T47D (cell line): ENCODE data around the gene SMCHD1.
"Not testable (repeated sequence)": the region's sequence is repeated elsewhere in the genome, so short reads cannot be mapped to it uniquely, and the experiment has no call there.

Experiments
- DNase-seq, 2 experiments: peaks; one replicate each; pipeline versions ENCODE4 v3.0.0 to v3.0.0-alpha.2; 2011 to 2012; ENCODE audit warnings: low read depth in 1 of 2, low spot score in 1 of 2
- JUND ChIP-seq: IDR thresholded peaks from 2 replicates; pipeline ENCODE4 v1.6.1; 2012; ENCODE audit warnings: low read depth
- in situ Hi-C: cut with HindIII; loops from 2 replicates; pipeline ENCODE4 v1.10.0; 2016; ENCODE audit warnings: low sequenced_read_pairs, low pct_unique_long_range_greater_than_20kb

SMCHD1 gene

GRCh38 chr18:2709316-2709715 is 53.8 kb downstream of the SMCHD1 start:
- TF ChIP-seq JUND: no peak
- in situ Hi-C loops: no loop called here
- DNase-seq: no peak

DNA sequence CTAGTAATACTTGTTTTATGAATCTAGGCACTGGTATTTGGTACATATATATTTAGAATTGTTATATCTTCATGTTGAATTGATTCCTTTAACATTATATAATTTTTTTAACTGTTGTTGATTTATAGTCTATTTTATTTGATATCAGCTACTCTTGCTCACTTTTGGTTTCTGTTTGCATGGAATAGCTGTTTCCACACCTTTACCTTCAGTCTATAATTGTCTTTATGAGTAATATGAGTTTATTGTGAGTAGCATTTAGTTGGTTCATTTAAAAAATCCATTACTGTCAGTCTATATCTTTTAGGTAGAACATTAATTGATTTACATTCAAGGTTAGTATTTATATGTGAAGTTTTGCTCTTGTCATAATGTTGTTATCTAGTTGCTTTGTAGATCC is 58.6 kb downstream of the SMCHD1 start:
- in situ Hi-C loops: no loop called here
- no peak for TF ChIP-seq JUND
- DNase-seq: no peak

DNA sequence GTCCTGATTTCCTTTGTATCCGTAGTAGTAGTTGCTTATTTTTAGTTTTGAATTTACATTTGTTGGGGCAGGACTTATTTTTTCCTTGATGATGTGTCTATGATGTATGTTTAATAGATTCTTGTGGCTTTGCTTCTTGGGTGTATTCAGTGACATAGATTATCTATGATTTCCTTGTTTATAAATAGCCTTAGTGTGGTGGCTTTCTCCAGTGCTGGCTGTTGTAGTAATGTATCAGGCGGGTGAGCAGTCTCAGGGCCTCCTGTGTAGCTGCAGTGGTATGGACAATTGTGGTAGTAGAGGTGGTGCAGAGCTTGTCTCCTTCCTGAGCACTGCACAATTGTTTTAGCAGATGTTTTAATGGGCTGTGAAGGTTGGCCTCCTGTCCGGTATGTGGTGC is 60.5 kb downstream of the SMCHD1 start:
- in situ Hi-C loops: no loop called here
- no peak for TF ChIP-seq JUND

DNA sequence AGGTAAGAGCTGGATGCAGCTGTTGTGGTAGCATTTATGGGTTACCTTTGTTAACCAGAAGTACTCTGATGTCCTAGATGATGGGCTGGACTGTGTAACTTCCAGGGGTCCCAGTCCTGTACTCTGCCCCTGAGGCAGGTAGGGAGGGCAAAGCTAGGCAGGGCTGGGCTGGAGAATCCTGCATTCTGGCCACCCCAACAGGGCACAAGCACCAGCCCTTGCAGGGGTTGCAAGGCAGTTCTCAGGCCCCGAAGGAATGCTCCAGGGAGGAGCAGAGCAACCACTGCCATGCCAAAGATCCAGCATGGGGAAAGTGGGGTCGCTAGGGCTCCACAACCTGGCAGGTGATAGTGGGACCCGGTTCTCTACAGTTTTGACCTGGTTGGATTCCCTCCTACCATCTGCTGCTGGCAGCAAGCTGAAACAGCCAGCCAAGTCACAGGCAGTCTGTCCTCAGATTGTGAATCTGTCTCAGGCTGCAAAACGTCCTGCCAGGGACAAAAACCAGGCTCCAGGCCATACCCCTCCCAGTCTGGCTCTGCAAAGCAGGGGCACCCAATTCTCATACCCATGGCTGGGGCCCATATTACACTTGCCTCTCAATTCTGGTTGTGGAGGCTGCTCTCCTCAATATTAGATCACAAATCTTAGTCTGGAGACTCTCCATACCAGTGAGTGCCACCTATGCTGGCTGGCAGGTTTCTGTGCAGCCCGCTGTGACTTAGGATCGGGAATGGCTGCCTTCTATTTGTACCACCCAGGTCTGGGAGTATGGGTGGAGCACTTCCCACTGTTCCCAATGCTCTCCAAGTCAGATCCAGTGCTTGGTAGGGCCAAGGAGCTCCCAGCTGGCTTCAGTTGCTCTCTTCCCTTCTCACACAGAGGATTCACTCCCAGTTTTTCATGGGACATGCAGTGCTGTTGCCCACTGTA is 61.1 kb downstream of the SMCHD1 start:
- no peak for DNase-seq
- in situ Hi-C loops: no loop called here
- TF ChIP-seq JUND: no peak

More for the DNA sequence above, 60.5 kb downstream of the SMCHD1 start:
- DNase-seq: no peak

DNA sequence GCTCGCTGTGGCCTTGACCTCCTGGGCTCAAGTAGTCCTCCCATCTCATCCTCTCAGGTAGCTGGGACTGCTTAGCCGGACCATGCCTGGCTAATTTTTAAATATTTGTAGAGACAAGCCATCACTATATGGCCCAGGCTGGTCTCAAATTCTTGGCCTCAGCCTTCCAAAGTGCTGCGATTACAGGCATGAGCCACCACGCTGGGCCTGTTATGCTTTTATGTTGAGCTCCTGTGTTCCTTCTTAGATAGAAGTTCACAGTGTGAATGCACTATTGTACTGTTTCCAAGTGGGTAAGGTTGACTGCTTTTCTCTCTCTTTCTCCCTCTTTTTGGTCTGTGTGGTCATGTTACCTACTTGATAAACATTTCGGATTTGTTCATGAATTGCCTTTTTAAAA is 61.9 kb downstream of the SMCHD1 start:
- TF ChIP-seq JUND: no peak
- in situ Hi-C loops: no loop called here
- DNase-seq: no peak

DNA sequence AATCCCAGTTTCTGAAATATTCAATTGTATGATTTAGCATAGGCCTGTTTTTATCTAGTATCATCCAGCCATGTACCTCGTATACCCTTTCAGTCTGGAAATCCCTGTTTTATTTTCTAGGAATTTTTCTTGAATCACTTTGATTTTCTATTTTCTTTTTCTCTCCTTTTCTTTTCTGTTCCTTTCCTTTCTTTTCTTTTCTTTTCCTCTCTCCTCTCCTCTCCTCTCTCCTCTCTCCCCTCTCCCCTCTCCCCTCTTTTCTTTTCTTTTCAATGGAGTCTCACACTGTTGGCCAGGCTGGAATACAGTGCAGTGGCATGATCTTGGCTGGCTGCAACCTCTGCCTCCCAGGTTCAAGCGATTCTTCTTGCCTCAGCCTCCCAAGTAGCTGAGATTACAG is 63.5 kb downstream of the SMCHD1 start:
- no peak for TF ChIP-seq JUND
- in situ Hi-C loops: no loop called here
- no peak for DNase-seq

GRCh38 chr18:2723207-2723606 is 67.7 kb downstream of the SMCHD1 start:
- in situ Hi-C loops: no loop called here
- DNase-seq: no peak

GRCh38 chr18:2729757-2730156 is 74.2 kb downstream of the SMCHD1 start:
- no peak for TF ChIP-seq JUND
- in situ Hi-C loops: no loop called here
- no peak for DNase-seq

More at GRCh38 chr18:2723207-2723606, 67.7 kb downstream of the SMCHD1 start:
- TF ChIP-seq JUND: no peak

- no peak for DNase-seq
- in situ Hi-C loops: no loop called here
- TF ChIP-seq JUND: no peak
Measured at GRCh38 chr18:2736823-2737222, 81.3 kb downstream of the SMCHD1 start.

- DNase-seq, in situ Hi-C loops: not testable (repeated sequence)
Measured at GRCh38 chr18:2740082-2740481, 84.6 kb downstream of the SMCHD1 start.

GRCh38 chr18:2746274-2746673 is 90.7 kb downstream of the SMCHD1 start:
- TF ChIP-seq JUND: no peak
- no peak for DNase-seq
- in situ Hi-C loops: no loop called here

- no peak for DNase-seq
- in situ Hi-C loops: no loop called here
- TF ChIP-seq JUND: no peak
Measured at GRCh38 chr18:2758309-2758708, 102.8 kb downstream of the SMCHD1 start.

DNA sequence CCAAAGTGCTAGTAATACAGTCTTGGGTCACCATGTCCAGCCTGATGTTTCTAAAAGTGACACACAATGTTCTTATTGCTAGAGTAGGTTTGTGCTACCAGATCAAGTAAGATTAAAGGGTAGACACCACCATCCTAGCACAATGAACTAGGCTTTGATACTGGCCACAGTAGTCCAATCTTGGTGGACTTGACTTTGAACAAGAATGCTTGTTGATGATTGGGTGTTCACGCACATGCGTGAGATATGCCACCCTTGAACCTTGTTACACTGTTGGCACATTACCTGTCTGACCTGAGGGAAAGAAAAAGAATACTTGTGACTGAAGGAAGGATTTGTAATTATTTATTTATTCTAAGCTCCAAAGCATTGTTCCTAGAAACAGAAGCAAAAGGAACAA is 119.1 kb downstream of the SMCHD1 start:
- in situ Hi-C loops: no loop called here
- no peak for TF ChIP-seq JUND
- DNase-seq: no peak

DNA sequence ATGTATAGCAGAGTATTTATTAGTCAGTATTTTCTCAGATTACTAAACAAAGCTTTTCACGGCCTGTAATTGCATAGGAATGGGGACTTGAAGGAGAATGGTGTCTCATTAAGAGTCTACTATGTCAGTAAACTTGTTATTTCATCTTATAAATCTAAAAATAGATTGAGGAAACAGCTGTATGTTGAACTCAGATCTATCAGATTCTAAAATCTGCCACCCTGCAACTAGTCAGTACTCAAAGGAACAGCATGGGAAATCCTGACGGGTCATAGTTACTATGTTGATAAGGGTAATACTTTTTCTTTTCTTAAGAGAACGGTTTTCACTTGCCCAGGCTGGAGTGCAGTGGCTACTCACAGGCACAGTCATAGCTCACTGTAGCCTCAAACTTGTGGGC is 121.1 kb downstream of the SMCHD1 start:
- no peak for DNase-seq
- TF ChIP-seq JUND: no peak

More for the DNA sequence above, 121.1 kb downstream of the SMCHD1 start:
- in situ Hi-C loops: no loop called here
